CD14-positive monocyte (primary cell): Measurements from ENCODE around the gene ACOT9. TPM values are rescaled to one million over a fixed set of nuclear protein-coding genes. Genes with fewer than 3 reads are reported as not detected.

Source experiments
- DNase-seq, 3 donors: peaks; one replicate each; pipeline ENCODE4 v3.0.0-alpha.2; 2011 to 2022
- H2AFZ ChIP-seq: 2 replicates; pipeline ENCODE4 v1.6.0; 2012; ENCODE audit warnings: mild to moderate bottlenecking, low read depth, low read length, inconsistent platforms; ENCODE audit not compliant: insufficient read depth, poor library complexity, severe bottlenecking
- H3K27ac ChIP-seq, 2 donors: 1 replicate in 1 of 2; 2 replicates in 1 of 2; pipeline ENCODE4 v1.5.1; 2012 to 2013; ENCODE audit warnings: low read length in 2 of 2, control low read depth in 1 of 2, inconsistent platforms in 1 of 2, low read depth in 1 of 2, mild to moderate bottlenecking in 1 of 2
- H3K27me3 ChIP-seq, 2 donors: one replicate each; pipeline versions ENCODE4 v1.6.0 to v1.6.1; 2011 to 2013; ENCODE audit warnings: low read length in 2 of 2; ENCODE audit not compliant: control insufficient read depth in 2 of 2, insufficient read depth in 2 of 2
- H3K36me3 ChIP-seq, 2 donors: replicated peaks in 1 of 2; 1 replicate in 1 of 2; 2 replicates in 1 of 2; pipeline versions ENCODE4 v1.5.1 to v1.6.1; 2012 to 2013; ENCODE audit warnings: low read length in 2 of 2, control low read depth in 1 of 2, inconsistent platforms in 1 of 2, mild to moderate bottlenecking in 1 of 2; ENCODE audit not compliant: insufficient read depth in 2 of 2, control insufficient read depth in 1 of 2
- H3K4me1 ChIP-seq, 2 donors: 1 replicate in 1 of 2; 2 replicates in 1 of 2; pipeline versions ENCODE4 v1.5.1 to v1.6.1; 2012 to 2013; ENCODE audit warnings: low read length in 2 of 2, control low read depth in 1 of 2, inconsistent platforms in 1 of 2, mild to moderate bottlenecking in 1 of 2, moderate library complexity in 1 of 2; ENCODE audit not compliant: insufficient read depth in 2 of 2, control insufficient read depth in 1 of 2
- H3K4me2 ChIP-seq: replicated peaks from 2 replicates; pipeline ENCODE3; 2012; ENCODE audit warnings: low read length, moderate library complexity, mild to moderate bottlenecking; ENCODE audit not compliant: poor library complexity, severe bottlenecking; ENCODE audit errors: extremely low read depth
- H3K4me3 ChIP-seq, 3 experiments: fragments of 200-600 bp in 1 of 3; sonication (generic) in 1 of 3; replicated peaks in 1 of 3; 1 replicate in 2 of 3; 2 replicates in 1 of 3; pipeline ENCODE4 v1.5.1; 2011 to 2013; ENCODE audit warnings: low read length in 3 of 3, mild to moderate bottlenecking in 3 of 3, control low read depth in 2 of 3, low read depth in 2 of 3, inconsistent platforms in 1 of 3, moderate library complexity in 1 of 3
- H3K79me2 ChIP-seq: 2 replicates; pipeline ENCODE4 v1.6.0; 2012; ENCODE audit warnings: mild to moderate bottlenecking, control low read depth, inconsistent platforms, low read length, moderate library complexity; ENCODE audit not compliant: insufficient read depth
- H3K9ac ChIP-seq: 2 replicates; pipeline ENCODE4 v1.6.0; 2017; ENCODE audit warnings: low read length, mild to moderate bottlenecking; ENCODE audit not compliant: insufficient read depth, poor library complexity, severe bottlenecking
- H3K9me3 ChIP-seq, 2 donors: replicated peaks in 1 of 2; 1 replicate in 1 of 2; 2 replicates in 1 of 2; pipeline versions ENCODE4 v1.5.1 to v1.6.1; 2012 to 2013; ENCODE audit warnings: low read length in 2 of 2, control low read depth in 1 of 2; ENCODE audit not compliant: control insufficient read depth in 1 of 2, insufficient read depth in 1 of 2
- H4K20me1 ChIP-seq: 2 replicates; pipeline ENCODE4 v1.6.0; 2012; ENCODE audit warnings: mild to moderate bottlenecking, low read length, control low read depth, moderate library complexity; ENCODE audit not compliant: insufficient read depth
- H3K27ac Mint-ChIP-seq, 7 donors: one replicate each; pipeline ENCODE4 v1.8.0; 2020; ENCODE audit warnings: mild to moderate bottlenecking in 7 of 7, mixed read lengths in 7 of 7, moderate library complexity in 6 of 7, inconsistent platforms in 2 of 7
- H3K27me3 Mint-ChIP-seq, 3 donors: one replicate each; pipeline ENCODE4 v1.8.0; 2021 to 2022; ENCODE audit warnings: low read depth in 3 of 3, mild to moderate bottlenecking in 3 of 3, mixed read lengths in 3 of 3, moderate library complexity in 3 of 3, inconsistent platforms in 1 of 3
- H3K36me3 Mint-ChIP-seq, 2 donors: one replicate each; pipeline ENCODE4 v1.8.0; 2020; ENCODE audit warnings: mixed read lengths in 2 of 2, inconsistent platforms in 1 of 2, mild to moderate bottlenecking in 1 of 2
- H3K4me1 Mint-ChIP-seq: one replicate; pipeline ENCODE4 v1.8.0; 2020; ENCODE audit warnings: mild to moderate bottlenecking, mixed read lengths
- H3K4me3 Mint-ChIP-seq, 2 donors: one replicate each; pipeline ENCODE4 v1.8.0; 2020; ENCODE audit warnings: mild to moderate bottlenecking in 2 of 2, mixed read lengths in 2 of 2, moderate library complexity in 1 of 2
- H3K9me3 Mint-ChIP-seq, 7 donors: one replicate each; pipeline ENCODE4 v1.8.0; 2020 to 2022; ENCODE audit warnings: mixed read lengths in 7 of 7, mild to moderate bottlenecking in 6 of 7, moderate library complexity in 6 of 7, inconsistent platforms in 2 of 7
- CTCF ChIP-seq: fragments of 200-600 bp; IDR thresholded peaks from one replicate; pipeline ENCODE4 v1.8.0; 2022; ENCODE audit warnings: antibody characterized with exemption, mild to moderate bottlenecking
- WGBS: methylation state at CpG from one replicate; pipeline ENCODE4 v1.1.5; 2013; ENCODE audit warnings: missing lambda C conversion rate; ENCODE audit not compliant: insufficient coverage; 5-methylcytosine and 5-hydroxymethylcytosine counted together
- intact Hi-C, 2 donors: fragments of 100-400 bp; cut with micrococcal nuclease; formaldehyde crosslinking; loops; one replicate each; pipeline versions ENCODE4 v1.15.0 to v1.15.1; 2023
- polyA plus RNA-seq, 3 donors: library from polyadenylated mRNA; depleted of rRNA in 1 of 3; unstranded in 2 of 3; stranded (reverse) in 1 of 3; fragments of 300-500 nt in 2 of 3; fragments of >200 nt in 1 of 3; fragmentation: Illumina TruSeq in 2 of 3; gene quantifications; 1 replicate in 2 of 3; 2 replicates in 1 of 3; pipeline ENCODE4 v1.2.3, GENCODE V29; 2012 to 2021

The ACOT9 gene
- polyA plus RNA-seq, 3 donors, result 49.2 to 69.3 (median 51.8) TPM

- WGBS, result no CpG with 5 or more reads among the region's 2 CpGs
- H3K4me3 ChIP-seq, result no peak overlapping the region
- intact Hi-C loops, result no loop called here
Observed at GRCh38 chrX:23770142-23770541, 27.1 kb upstream of the ACOT9 start.

More at GRCh38 chrX:23770142-23770541, 27.1 kb upstream of the ACOT9 start:
- Mint-ChIP-seq H3K36me3 (no peaks in the 10 kb centered on the region), H3K9me3 (peaks cover 0 to 22% (median 4%) of the 10 kb centered on the region in 7 donors), H3K4me3 (no peak overlapping the region), H3K27ac (peak overlapping the region in 1 of 7 donors; percentile 12), H3K4me1 (peaks cover 16% of the 10 kb centered on the region), H3K27me3 (peaks cover 0 to 10% (median 1%) of the 10 kb centered on the region in 3 donors)
- H3K27me3 ChIP-seq, result no peaks in the 10 kb centered on the region
- TF ChIP-seq CTCF, result no peak
- no peaks in the 10 kb centered on the region for H4K20me1 ChIP-seq
- H3K79me2 ChIP-seq, result no peaks in the 10 kb centered on the region
- H3K9me3 ChIP-seq, result no peaks in the 10 kb centered on the region
- no peak overlapping the region for H3K27ac ChIP-seq
- H2AFZ ChIP-seq, result no peak overlapping the region
- no peaks in the 10 kb centered on the region for H3K36me3 ChIP-seq
- peaks cover 23 to 27% of the 10 kb centered on the region in 2 donors for H3K4me1 ChIP-seq
- no peak overlapping the region for H3K4me2 ChIP-seq
- H3K9ac ChIP-seq, result no peak overlapping the region
- DNase-seq, result no peak
